Natural killer cell (primary cell): ENCODE measurements around the gene MAD2L2. TPM values are rescaled to one million over a fixed set of nuclear protein-coding genes. Genes with fewer than 3 reads are reported as not detected.

Source experiments
- ATAC-seq, 3 donors: fragments of 150-1000 bp in 2 of 3; fragments of 200-7000 bp in 1 of 3; cut with Tn5 transposase; 1 replicate in 1 of 3; 2 replicates in 2 of 3; pipeline ENCODE4 v1.10.0; 2021; ENCODE audit warnings: mild to moderate bottlenecking in 2 of 3, moderate library complexity in 2 of 3
- DNase-seq, 2 donors: peaks; one replicate each; pipeline versions ENCODE4 v3.0.0 to v3.0.0-alpha.2; 2013 to 2021; ENCODE audit warnings: mixed read lengths in 1 of 2
- H3K27ac ChIP-seq: one replicate; pipeline ENCODE4 v1.5.1; 2013; ENCODE audit warnings: mild to moderate bottlenecking, low read length
- H3K27me3 ChIP-seq: one replicate; pipeline ENCODE4 v1.6.1; 2013; ENCODE audit warnings: low read length; ENCODE audit not compliant: control insufficient read depth, insufficient read depth
- H3K36me3 ChIP-seq: one replicate; pipeline ENCODE4 v1.6.1; 2013; ENCODE audit warnings: low read length; ENCODE audit not compliant: control insufficient read depth, insufficient read depth
- H3K4me1 ChIP-seq: one replicate; pipeline ENCODE4 v1.6.1; 2013; ENCODE audit warnings: low read length; ENCODE audit not compliant: control insufficient read depth, insufficient read depth
- H3K4me3 ChIP-seq: one replicate; pipeline ENCODE4 v1.5.1; 2013; ENCODE audit warnings: low read length
- H3K9me3 ChIP-seq: one replicate; pipeline ENCODE4 v1.6.1; 2013; ENCODE audit warnings: low read length; ENCODE audit not compliant: control insufficient read depth, insufficient read depth
- H3K27ac Mint-ChIP-seq, 2 donors: one replicate each; pipeline ENCODE4 v1.8.0; 2022; ENCODE audit warnings: mild to moderate bottlenecking in 2 of 2, mixed read lengths in 2 of 2, moderate library complexity in 1 of 2
- H3K27me3 Mint-ChIP-seq, 2 donors: one replicate each; pipeline ENCODE4 v1.8.0; 2022; ENCODE audit warnings: low read depth in 2 of 2, mixed read lengths in 2 of 2
- H3K36me3 Mint-ChIP-seq: one replicate; pipeline ENCODE4 v1.8.0; 2022; ENCODE audit warnings: mixed read lengths
- H3K4me1 Mint-ChIP-seq, 2 donors: one replicate each; pipeline ENCODE4 v1.8.0; 2022; ENCODE audit warnings: mixed read lengths in 2 of 2
- H3K4me3 Mint-ChIP-seq: one replicate; pipeline ENCODE4 v1.8.0; 2022; ENCODE audit warnings: mild to moderate bottlenecking, moderate library complexity, mixed read lengths
- H3K9me3 Mint-ChIP-seq, 2 donors: one replicate each; pipeline ENCODE4 v1.8.0; 2022; ENCODE audit warnings: mixed read lengths in 2 of 2
- whole genome bisulfite sequencing: methylation state at CpG from one replicate; pipeline ENCODE4 v1.1.7; 2013; ENCODE audit warnings: missing lambda C conversion rate; ENCODE audit not compliant: insufficient coverage; 5-methylcytosine and 5-hydroxymethylcytosine counted together
- intact Hi-C: fragments of 100-400 bp; cut with micrococcal nuclease; formaldehyde crosslinking; loops from one replicate; pipeline ENCODE4 v1.14.2; 2022
- total RNA-seq, 4 donors: library from RNA; stranded (reverse); fragments of 120-200 nt in 1 of 4; gene quantifications; one replicate each; pipeline versions ENCODE4 v1.2.3 to v1.2.4, GENCODE V29; 2013 to 2022
- TF ChIP-seq, protein P1 (sequence below): fragments of 200-600 bp; IDR thresholded peaks from one replicate; pipeline ENCODE4 v1.8.0; 2022; ENCODE audit warnings: antibody characterized with exemption

The MAD2L2 gene
- total RNA-seq, 3 donors from 2014 or later (not counting 1 experiment from before 2014, with no cell fraction given), result 50.6 to 66.0 (median 60.4) TPM

GRCh38 chr1:11706292-11706691 lies 25.3 kb upstream of the MAD2L2 start:
- DNase-seq, result no peak
- intact Hi-C loops, result no loop called here
- 92% methylated on average over 14 of the region's 14 CpGs for WGBS
- no peaks in the 10 kb centered on the region for H3K9me3 Mint-ChIP-seq
- no peak overlapping the region for H3K4me3 ChIP-seq
- peaks cover 6% of the 10 kb centered on the region for H3K27me3 ChIP-seq
- no peak overlapping the region for H3K27ac ChIP-seq
- H3K4me1 Mint-ChIP-seq, result peaks cover 0 to 14% of the 10 kb centered on the region in 2 donors
- no peak overlapping the region for H3K27ac Mint-ChIP-seq
- no peaks in the 10 kb centered on the region for H3K27me3 Mint-ChIP-seq
- H3K4me1 ChIP-seq, result no peaks in the 10 kb centered on the region
- H3K9me3 ChIP-seq, result no peaks in the 10 kb centered on the region
- no peak for ATAC-seq
- no peaks in the 10 kb centered on the region for H3K36me3 Mint-ChIP-seq
- TF ChIP-seq, protein P1, sequence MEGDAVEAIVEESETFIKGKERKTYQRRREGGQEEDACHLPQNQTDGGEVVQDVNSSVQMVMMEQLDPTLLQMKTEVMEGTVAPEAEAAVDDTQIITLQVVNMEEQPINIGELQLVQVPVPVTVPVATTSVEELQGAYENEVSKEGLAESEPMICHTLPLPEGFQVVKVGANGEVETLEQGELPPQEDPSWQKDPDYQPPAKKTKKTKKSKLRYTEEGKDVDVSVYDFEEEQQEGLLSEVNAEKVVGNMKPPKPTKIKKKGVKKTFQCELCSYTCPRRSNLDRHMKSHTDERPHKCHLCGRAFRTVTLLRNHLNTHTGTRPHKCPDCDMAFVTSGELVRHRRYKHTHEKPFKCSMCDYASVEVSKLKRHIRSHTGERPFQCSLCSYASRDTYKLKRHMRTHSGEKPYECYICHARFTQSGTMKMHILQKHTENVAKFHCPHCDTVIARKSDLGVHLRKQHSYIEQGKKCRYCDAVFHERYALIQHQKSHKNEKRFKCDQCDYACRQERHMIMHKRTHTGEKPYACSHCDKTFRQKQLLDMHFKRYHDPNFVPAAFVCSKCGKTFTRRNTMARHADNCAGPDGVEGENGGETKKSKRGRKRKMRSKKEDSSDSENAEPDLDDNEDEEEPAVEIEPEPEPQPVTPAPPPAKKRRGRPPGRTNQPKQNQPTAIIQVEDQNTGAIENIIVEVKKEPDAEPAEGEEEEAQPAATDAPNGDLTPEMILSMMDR, result no peak
- no peaks in the 10 kb centered on the region for H3K36me3 ChIP-seq
- no peak overlapping the region for H3K4me3 Mint-ChIP-seq

GRCh38 chr1:11705596-11705995 lies 24.6 kb upstream of the MAD2L2 start:
- intact Hi-C loops, result no loop called here
- TF ChIP-seq, protein P1, result no peak
- no peaks in the 10 kb centered on the region for H3K36me3 Mint-ChIP-seq
- DNase-seq (no peak), ATAC-seq (no peak)
- H3K4me3 Mint-ChIP-seq, result no peak overlapping the region
- Histone ChIP-seq H3K36me3 (no peaks in the 10 kb centered on the region), H3K4me3 (no peak overlapping the region), H3K27ac (no peak overlapping the region), H3K9me3 (no peaks in the 10 kb centered on the region), H3K27me3 (peaks cover 9% of the 10 kb centered on the region), H3K4me1 (no peaks in the 10 kb centered on the region)
- H3K4me1 Mint-ChIP-seq, result peaks cover 0 to 14% of the 10 kb centered on the region in 2 donors
- WGBS, result 93% methylated on average over 9 of the region's 9 CpGs
- H3K9me3 Mint-ChIP-seq, result no peaks in the 10 kb centered on the region
- H3K27ac Mint-ChIP-seq, result no peak overlapping the region
- no peaks in the 10 kb centered on the region for H3K27me3 Mint-ChIP-seq

DNA sequence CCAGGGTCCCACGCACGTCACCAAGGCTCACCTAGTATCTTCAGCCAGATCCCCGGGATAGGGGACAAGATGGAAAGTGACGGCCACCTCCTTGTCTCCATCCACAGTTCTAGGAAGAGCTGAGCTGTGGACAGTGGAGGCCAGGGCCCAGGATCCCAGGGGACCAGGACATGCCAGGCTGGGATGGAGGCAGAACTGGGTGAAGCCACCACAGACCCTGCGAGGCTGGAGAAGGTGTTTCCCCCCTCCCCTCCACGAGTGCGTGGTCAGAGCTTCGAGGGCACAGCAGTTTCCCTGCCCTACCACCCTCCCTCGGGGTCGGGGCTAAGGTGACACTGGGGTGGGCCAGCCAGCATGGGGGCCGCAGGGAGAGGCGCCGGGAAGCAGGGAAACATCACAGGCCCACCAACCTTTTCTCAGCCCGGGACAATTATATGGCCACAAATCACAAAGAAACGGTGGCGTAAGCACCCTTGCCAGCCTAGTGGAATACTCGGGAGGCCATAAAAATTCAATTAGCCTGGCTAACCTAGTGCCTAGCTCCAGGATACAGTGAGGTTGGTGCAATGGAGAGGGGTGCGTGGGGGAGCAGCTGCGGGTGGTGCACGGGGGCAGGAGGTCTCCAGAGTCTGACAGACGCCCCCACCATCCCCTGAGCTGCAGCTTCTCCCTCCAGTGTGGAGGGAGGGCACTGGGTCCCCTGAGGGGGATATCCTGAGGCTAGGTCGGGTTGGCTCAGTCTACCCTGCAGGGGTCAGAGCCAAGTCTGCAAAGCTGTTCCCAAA lies 23.9 kb upstream of the MAD2L2 start:
- WGBS, result 72% methylated on average over 22 of the region's 22 CpGs
- ATAC-seq, result no peak
- Histone ChIP-seq H3K4me1 (no peaks in the 10 kb centered on the region), H3K9me3 (no peaks in the 10 kb centered on the region), H3K27ac (no peak overlapping the region), H3K4me3 (no peak overlapping the region), H3K36me3 (no peaks in the 10 kb centered on the region), H3K27me3 (peaks cover 9% of the 10 kb centered on the region)
- no peak for DNase-seq
- intact Hi-C loops, result no loop called here
- Mint-ChIP-seq H3K36me3 (no peaks in the 10 kb centered on the region), H3K9me3 (no peaks in the 10 kb centered on the region), H3K27ac (no peak overlapping the region), H3K27me3 (no peaks in the 10 kb centered on the region), H3K4me3 (no peak overlapping the region), H3K4me1 (peaks cover 0 to 14% of the 10 kb centered on the region in 2 donors)
- TF ChIP-seq, protein P1, result no peak

GRCh38 chr1:11704194-11704529 lies 23.2 kb upstream of the MAD2L2 start:
- no peak overlapping the region for H3K4me3 Mint-ChIP-seq
- no peak for ATAC-seq
- intact Hi-C loops, result no loop called here
- TF ChIP-seq, protein P1, result no peak
- no peaks in the 10 kb centered on the region for H3K36me3 ChIP-seq
- no peaks in the 10 kb centered on the region for H3K9me3 ChIP-seq
- H3K36me3 Mint-ChIP-seq, result no peaks in the 10 kb centered on the region
- no peak for DNase-seq
- H3K27me3 Mint-ChIP-seq, result no peaks in the 10 kb centered on the region
- H3K27me3 ChIP-seq, result peaks cover 9% of the 10 kb centered on the region
- no peak overlapping the region for H3K4me3 ChIP-seq
- no peaks in the 10 kb centered on the region for H3K9me3 Mint-ChIP-seq
- peaks cover 0 to 14% of the 10 kb centered on the region in 2 donors for H3K4me1 Mint-ChIP-seq
- no peak overlapping the region for H3K27ac Mint-ChIP-seq
- 77% methylated on average over 11 of the region's 11 CpGs for WGBS
- no peak overlapping the region for H3K27ac ChIP-seq
- no peaks in the 10 kb centered on the region for H3K4me1 ChIP-seq
